ENCODE measurements around the gene MRPL50. TPM values are rescaled to one million over a fixed set of nuclear protein-coding genes. Genes with fewer than 3 reads are reported as not detected.

Gene MRPL50
- polyA plus RNA-seq, 1 of the 3 experiments (the other 2 are of a cell fraction) = 6.3 TPM

DNA sequence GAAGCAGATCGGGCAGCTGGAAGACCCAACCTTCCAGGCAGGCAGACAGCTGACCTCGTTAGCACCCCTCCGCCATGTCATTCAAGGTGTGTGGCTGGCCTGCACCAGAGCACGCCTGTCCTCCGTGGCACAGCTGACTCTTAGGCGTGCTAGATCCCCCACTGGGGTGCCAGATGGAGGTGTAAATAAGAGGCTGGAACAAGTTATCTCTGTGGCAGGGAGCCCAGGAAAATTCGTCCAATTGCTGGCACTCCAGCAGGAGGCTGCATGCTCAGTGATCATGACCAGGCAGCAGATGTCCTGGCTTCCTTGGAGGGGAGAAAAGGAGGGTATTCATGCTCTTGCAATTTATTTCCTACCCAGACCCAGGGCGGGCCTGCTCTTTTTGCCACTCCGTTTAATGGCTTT, 45.0 kb upstream of the MRPL50 start:
- H4K20me1 ChIP-seq (ENCODE audit: insufficient read depth) = no peaks in the 10 kb centered on the region
- H3F3A ChIP-seq (replicated peaks; ENCODE audit: insufficient read depth) = no peaks in the 10 kb centered on the region
- POLR2A ChIA-PET = no interaction called here
- CTCF ChIA-PET = interaction anchor here (0.7 to 2.4 kb wide), 2 partner anchors 15 to 62 kb away, joined by 3 to 13 read pairs; no protein-coding TSS in a partner anchor
- no peak overlapping the region for H3K4me3 ChIP-seq (ENCODE audit: low read depth in 2 of 2, low read length in 1 of 2)
- no peak overlapping the region for H3K27ac ChIP-seq (ENCODE audit: low read depth in 2 of 2, low read length in 1 of 2)
- peaks cover 0 to 4% of the 10 kb centered on the region in 2 experiments; a peak in 1 of 4 replicates for H3K4me1 ChIP-seq (ENCODE audit: control insufficient read depth in 1 of 2, insufficient read depth in 2 of 2, low read depth in 1 of 2, low read length in 1 of 2)
- DNase-seq = no peak
- no peaks in the 10 kb centered on the region for H3K36me3 ChIP-seq (replicated peaks in 1 of 2; ENCODE audit: control insufficient read depth in 1 of 2, insufficient read depth in 2 of 2, low read length in 1 of 2)
- no peaks in the 10 kb centered on the region for H3K9me2 ChIP-seq
- WGBS (ENCODE audit: low lambda C conversion rate) = 58% methylated on average over 9 of the region's 9 CpGs
- H3K9me3 ChIP-seq = no peaks in the 10 kb centered on the region
- TF ChIP-seq MAX (IDR thresholded peaks at IDR 0.05; ENCODE audit: low read depth) (no peak), TCF12 (IDR thresholded peaks at IDR 0.05) (no peak), RAD21 (IDR thresholded peaks at IDR 0.05; ENCODE audit: low read length) (no peak), RCOR1 (IDR thresholded peaks at IDR 0.05; ENCODE audit: low read length) (no peak), GABPA (IDR thresholded peaks at IDR 0.05; ENCODE audit: low read depth) (no peak), FOXJ3 (CRISPR knock-in tag; IDR thresholded peaks at IDR 0.05) (no peak), EP300 (IDR thresholded peaks at IDR 0.05; ENCODE audit: borderline replicate concordance in 1 of 2, low read depth in 1 of 2, low read length in 1 of 2) (no peak), PBX3 (IDR thresholded peaks at IDR 0.05) (no peak)
- TF ChIP-seq, protein P1, sequence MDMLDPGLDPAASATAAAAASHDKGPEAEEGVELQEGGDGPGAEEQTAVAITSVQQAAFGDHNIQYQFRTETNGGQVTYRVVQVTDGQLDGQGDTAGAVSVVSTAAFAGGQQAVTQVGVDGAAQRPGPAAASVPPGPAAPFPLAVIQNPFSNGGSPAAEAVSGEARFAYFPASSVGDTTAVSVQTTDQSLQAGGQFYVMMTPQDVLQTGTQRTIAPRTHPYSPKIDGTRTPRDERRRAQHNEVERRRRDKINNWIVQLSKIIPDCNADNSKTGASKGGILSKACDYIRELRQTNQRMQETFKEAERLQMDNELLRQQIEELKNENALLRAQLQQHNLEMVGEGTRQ (IDR thresholded peaks at IDR 0.05; ENCODE audit: borderline replicate concordance, low read depth, low read length) = no peak
- TF ChIP-seq, protein P2, sequence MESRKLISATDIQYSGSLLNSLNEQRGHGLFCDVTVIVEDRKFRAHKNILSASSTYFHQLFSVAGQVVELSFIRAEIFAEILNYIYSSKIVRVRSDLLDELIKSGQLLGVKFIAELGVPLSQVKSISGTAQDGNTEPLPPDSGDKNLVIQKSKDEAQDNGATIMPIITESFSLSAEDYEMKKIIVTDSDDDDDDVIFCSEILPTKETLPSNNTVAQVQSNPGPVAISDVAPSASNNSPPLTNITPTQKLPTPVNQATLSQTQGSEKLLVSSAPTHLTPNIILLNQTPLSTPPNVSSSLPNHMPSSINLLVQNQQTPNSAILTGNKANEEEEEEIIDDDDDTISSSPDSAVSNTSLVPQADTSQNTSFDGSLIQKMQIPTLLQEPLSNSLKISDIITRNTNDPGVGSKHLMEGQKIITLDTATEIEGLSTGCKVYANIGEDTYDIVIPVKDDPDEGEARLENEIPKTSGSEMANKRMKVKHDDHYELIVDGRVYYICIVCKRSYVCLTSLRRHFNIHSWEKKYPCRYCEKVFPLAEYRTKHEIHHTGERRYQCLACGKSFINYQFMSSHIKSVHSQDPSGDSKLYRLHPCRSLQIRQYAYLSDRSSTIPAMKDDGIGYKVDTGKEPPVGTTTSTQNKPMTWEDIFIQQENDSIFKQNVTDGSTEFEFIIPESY (IDR thresholded peaks at IDR 0.05; ENCODE audit: borderline replicate concordance, low read depth) = no peak
- H3K9ac ChIP-seq = no peak overlapping the region
- no peak overlapping the region for H2AFZ ChIP-seq (ENCODE audit: low read depth)
- no peak overlapping the region for H3K4me2 ChIP-seq
- no peaks in the 10 kb centered on the region for H3K79me2 ChIP-seq (ENCODE audit: insufficient read depth)
- no peaks in the 10 kb centered on the region for H3K27me3 ChIP-seq (ENCODE audit: insufficient read depth)

GRCh38 chr9:101442736-101443135, 44.3 kb upstream of the MRPL50 start:
- H3K27me3 ChIP-seq (ENCODE audit: insufficient read depth) = no peaks in the 10 kb centered on the region
- no peaks in the 10 kb centered on the region for H3K36me3 ChIP-seq (replicated peaks in 1 of 2; ENCODE audit: control insufficient read depth in 1 of 2, insufficient read depth in 2 of 2, low read length in 1 of 2)
- H3K9me3 ChIP-seq = no peaks in the 10 kb centered on the region
- H3K4me3 ChIP-seq (ENCODE audit: low read depth in 2 of 2, low read length in 1 of 2) = no peak overlapping the region
- ChIA-PET POLR2A (no interaction called here), CTCF (interaction anchor here (2.4 kb wide), 1 partner anchor 16 kb away, joined by 13 read pairs; no protein-coding TSS in a partner anchor)
- WGBS (ENCODE audit: low lambda C conversion rate) = 12% methylated on average over 3 of the region's 3 CpGs
- H3K79me2 ChIP-seq (ENCODE audit: insufficient read depth) = no peaks in the 10 kb centered on the region
- no peak for TF ChIP-seq TAF1 (IDR thresholded peaks at IDR 0.05; ENCODE audit: borderline replicate concordance, low read depth, low read length)
- TF ChIP-seq PBX3 (IDR thresholded peaks at IDR 0.05) = no peak
- no peak for TF ChIP-seq USF1 (IDR thresholded peaks at IDR 0.05; ENCODE audit: borderline replicate concordance, low read depth)
- TF ChIP-seq NRF1 (IDR thresholded peaks at IDR 0.05; ENCODE audit: low read depth, low read length) = no peak
- TF ChIP-seq FOXJ3 (CRISPR knock-in tag; IDR thresholded peaks at IDR 0.05) = no peak
- H3K9me2 ChIP-seq = no peaks in the 10 kb centered on the region
- DNase-seq = no peak
- no peak overlapping the region for H2AFZ ChIP-seq (ENCODE audit: low read depth)
- H3K4me2 ChIP-seq = no peak overlapping the region
- no peaks in the 10 kb centered on the region for H3F3A ChIP-seq (replicated peaks; ENCODE audit: insufficient read depth)
- H3K4me1 ChIP-seq (ENCODE audit: control insufficient read depth in 1 of 2, insufficient read depth in 2 of 2, low read depth in 1 of 2, low read length in 1 of 2) = peaks cover 0 to 4% of the 10 kb centered on the region in 2 experiments; a peak in 1 of 4 replicates
- H4K20me1 ChIP-seq (ENCODE audit: insufficient read depth) = no peaks in the 10 kb centered on the region
- no peak overlapping the region for H3K27ac ChIP-seq (ENCODE audit: low read depth in 2 of 2, low read length in 1 of 2)
- no peak overlapping the region for H3K9ac ChIP-seq
